ENCODE measurements around the gene FAM117A.

Gene FAM117A, protein sequence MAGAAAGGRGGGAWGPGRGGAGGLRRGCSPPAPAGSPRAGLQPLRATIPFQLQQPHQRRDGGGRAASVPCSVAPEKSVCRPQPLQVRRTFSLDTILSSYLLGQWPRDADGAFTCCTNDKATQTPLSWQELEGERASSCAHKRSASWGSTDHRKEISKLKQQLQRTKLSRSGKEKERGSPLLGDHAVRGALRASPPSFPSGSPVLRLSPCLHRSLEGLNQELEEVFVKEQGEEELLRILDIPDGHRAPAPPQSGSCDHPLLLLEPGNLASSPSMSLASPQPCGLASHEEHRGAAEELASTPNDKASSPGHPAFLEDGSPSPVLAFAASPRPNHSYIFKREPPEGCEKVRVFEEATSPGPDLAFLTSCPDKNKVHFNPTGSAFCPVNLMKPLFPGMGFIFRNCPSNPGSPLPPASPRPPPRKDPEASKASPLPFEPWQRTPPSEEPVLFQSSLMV

DNA sequence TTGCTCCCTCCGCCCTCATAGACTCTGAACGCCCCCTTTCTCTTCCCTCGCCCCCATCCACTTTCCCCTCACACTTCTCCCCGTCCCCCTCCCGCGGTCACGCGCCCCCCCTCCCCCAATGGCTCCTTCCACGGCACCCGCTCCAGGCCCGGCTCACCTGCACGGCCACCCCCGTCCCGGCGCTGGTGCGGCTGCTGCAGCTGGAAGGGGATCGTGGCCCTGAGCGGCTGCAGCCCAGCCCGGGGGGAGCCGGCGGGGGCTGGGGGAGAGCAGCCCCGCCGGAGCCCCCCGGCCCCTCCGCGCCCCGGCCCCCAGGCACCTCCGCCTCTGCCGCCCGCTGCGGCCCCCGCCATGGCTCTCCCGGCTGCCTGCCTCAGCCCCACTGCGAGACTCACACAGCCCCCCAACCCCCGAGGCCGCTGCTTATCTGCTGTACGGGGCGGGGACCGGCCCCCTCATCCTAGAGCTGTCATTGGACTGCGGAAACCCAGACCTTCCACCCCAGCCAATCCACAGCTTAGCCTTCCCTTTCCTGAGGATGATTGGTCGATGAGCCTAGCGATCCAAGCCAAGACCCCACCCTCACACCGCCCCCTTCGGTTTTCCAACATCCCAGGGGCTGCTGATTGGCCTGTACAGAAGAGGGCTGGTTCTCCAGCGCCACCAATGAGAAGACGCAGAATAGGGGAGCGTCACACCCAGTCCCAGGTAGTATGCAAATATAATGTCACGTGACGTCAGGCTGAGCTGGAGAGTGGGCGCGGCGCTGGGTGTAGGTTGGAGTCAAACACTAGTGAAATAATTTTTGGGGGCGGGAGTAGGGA, at the start of gene FAM117A:
TSS of gene FAM117A (minus strand) at position 397 of the 824 bp plus-strand sequence. CDS start at position 353, 44 bp downstream.
- DNase-seq (ENCODE audit: low read depth), result peak; percentile 97

GRCh38 chr17:49809056-49809455, 45.1 kb upstream of the FAM117A start:
- DNase-seq (ENCODE audit: low read depth), result no peak

DNA sequence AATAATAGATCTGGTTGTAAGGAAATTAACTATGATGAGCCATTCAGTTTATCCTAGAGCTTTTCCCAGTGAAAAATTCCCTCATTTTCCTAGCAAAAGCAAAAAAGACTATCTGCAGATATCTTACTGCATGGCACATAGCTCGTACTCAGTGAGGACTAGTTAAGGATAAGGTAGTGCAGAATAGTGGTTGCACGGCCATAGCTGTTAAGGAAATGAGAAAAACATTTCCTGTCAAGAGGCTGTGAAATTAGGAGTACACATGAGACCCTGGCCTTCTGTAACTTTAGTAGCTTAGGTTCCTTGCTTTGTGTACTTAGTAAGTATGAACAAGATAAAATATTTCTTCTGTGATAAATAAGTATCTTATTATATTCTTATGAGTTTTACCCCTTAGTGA, 34.8 kb upstream of the FAM117A start:
- no peak for DNase-seq (ENCODE audit: low read depth)

DNA sequence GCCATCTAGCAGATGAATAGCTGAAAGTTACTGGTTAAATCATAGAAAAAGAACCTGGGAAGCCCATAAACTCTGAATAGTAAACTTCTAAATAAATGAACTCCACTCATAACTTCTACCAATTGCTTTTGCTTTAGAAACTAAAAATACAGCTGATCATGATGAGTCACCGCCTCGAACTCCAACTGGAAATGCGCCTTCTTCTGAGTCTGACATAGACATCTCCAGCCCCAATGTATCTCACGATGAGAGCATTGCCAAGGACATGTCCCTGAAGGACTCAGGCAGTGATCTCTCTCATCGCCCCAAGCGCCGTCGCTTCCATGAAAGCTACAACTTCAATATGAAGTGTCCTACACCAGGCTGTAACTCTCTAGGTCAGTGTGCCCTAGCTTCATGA, 34.3 kb upstream of the FAM117A start:
- DNase-seq (ENCODE audit: low read depth), result no peak

DNA sequence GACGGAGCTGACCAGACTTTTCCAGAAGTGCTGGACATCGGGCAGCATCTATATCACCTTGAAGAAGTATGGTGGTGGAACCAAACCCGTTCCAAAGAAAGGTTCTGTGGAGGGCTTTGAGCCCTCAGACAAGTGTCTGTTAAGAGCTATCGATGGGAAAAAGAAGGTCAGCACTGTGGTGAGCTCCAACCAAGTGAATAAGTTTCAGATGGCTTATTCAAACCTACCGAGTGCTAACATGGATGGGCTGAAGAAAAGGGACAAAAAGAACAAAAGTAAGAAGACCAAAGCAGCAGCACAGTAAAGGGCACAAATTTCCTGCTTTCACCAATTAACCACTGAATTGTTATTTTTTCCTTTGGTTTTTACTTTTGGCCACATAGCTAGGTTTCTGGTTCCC, 31.4 kb upstream of the FAM117A start:
- DNase-seq (ENCODE audit: low read depth), result no peak

DNA sequence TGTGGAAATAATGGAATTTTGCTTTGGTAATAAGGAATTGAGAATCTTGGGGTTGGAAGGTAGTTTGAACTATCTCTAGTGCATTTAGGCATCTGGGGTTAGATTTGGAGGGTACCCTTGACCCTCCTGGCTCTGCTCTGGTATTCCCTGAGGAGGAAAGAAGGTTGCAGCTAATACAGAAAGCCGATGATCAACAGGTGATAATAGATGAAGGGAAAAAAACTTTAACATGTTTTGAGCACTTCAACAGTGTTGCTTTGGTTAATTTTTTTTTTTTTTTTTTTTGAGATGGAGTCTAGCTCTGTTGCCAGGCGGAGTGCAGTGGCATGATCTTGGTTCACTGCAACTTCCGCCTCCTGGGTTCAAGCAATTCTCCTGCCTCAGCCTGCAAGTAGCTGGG, 29.4 kb upstream of the FAM117A start:
- DNase-seq (ENCODE audit: low read depth), result no peak

DNA sequence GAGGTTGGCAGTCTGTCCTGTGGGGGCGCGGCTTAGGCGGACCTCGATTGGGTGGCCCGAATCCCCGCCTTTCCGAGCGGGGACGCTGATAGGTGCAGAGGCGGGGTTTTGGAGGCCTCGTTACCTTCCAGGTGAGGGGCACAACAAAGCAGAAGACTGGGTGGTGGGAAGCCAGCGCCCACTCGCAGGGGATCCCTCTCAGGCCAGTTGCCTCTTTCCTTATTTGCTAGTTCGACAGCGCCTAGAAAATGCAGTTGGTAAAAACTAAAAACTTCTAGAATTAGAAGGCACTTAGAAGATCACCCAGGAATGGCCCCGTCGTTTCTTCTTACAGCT, 25.3 kb upstream of the FAM117A start:
- no peak for DNase-seq (ENCODE audit: low read depth)

DNA sequence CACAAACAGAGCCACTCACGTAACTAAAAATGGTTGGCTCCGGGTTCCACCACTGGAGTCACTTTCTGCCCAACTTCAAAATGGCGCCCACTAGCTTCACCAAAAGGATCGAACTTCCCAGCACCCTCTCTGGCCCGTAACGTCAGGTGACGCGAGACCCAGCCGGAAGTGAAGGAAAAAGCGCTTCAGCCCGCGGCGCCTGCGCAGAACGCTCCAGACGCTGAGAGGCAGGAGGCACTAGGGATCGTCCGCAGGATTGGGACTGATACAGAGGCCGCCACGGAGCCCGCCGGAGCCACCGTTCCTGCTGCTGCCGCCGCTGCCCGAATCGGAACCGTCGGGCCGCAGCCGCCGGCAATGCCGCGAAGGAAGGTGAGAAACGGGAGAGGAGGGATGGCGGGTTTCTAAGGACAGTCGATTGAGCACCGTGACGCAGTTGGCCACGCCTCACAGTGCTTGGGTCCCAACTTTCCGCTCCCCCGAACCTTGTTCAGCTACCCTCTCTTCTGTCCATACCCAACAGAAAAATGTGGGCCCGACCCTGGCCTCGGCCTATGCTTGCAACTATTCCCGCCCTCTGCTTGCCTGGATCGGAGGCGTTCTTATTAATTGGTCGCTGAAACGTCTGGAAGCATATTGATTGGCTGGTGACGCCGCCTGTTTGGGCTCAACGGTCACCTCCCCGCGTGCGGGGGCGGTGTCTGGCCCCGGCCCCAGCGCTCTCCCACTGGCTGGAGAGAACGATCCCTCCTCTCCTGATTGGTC, 24.7 kb upstream of the FAM117A start, which contains the start of gene KAT7:
TSS of gene KAT7 (plus strand) at position 204 of the 765 bp plus-strand sequence. CDS start at position 358, 154 bp downstream.
- peak; percentile 98 for DNase-seq (ENCODE audit: low read depth)

- DNase-seq (ENCODE audit: low read depth), result peak; percentile 2
Measured at GRCh38 chr17:49787884-49788477, 24.1 kb upstream of the FAM117A start.

GRCh38 chr17:49784636-49785035, 20.7 kb upstream of the FAM117A start:
- no peak for DNase-seq (ENCODE audit: low read depth)

DNA sequence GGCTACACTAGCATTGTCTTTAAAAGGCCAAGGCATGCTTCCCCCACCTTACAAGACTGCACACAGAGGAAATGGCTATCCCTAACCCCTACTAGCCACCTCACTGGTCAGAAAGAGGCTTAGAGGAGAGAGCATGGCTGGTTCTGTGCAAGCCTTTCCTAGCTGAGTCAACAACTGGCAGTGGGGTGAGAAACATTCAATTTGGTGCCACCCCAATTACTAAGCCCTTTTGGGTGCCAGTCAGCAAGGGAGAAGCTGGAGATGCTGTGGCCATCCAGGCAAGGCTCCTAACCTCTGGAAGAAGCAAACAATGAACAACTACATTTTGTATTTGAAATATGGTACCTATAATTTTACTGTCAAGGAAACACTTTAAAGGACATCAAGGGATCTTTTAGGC, 19.9 kb upstream of the FAM117A start:
- no peak for DNase-seq (ENCODE audit: low read depth)

GRCh38 chr17:49783071-49783715, 19.3 kb upstream of the FAM117A start:
- no peak for DNase-seq (ENCODE audit: low read depth)

GRCh38 chr17:49779739-49780231, 15.9 kb upstream of the FAM117A start:
- DNase-seq (ENCODE audit: low read depth), result no peak

- no peak for DNase-seq (ENCODE audit: low read depth)
Measured at GRCh38 chr17:49779156-49779738, 15.3 kb upstream of the FAM117A start.

DNA sequence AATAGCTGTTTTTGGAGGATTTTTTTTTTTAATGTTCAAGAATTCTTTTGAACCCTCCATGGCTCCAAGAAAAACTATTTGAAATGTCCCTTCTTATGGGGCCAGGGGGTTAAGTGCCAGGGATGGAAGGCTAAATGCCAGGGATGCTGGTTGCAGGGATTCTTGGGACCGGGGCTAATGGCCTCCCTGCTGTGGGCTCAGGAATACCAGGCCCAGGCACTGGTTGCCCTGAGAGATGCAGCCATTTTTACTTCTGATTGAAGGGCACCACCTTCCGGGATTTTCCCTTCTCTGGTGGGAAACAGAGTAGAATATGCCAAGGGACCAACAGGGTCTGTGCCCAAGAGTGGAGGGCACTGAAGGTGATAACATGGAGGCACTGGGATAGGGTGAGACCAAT, 13.6 kb upstream of the FAM117A start:
- no peak for DNase-seq (ENCODE audit: low read depth)

- no peak for DNase-seq (ENCODE audit: low read depth)
Measured at GRCh38 chr17:49776551-49777300, 12.8 kb upstream of the FAM117A start.

- DNase-seq (ENCODE audit: low read depth), result no peak
Measured at GRCh38 chr17:49775546-49776260, 11.8 kb upstream of the FAM117A start.

- no peak for DNase-seq (ENCODE audit: low read depth)
Measured at GRCh38 chr17:49766918-49767530, 3.1 kb upstream of the FAM117A start.
